Fibroblast of skin of right biceps (primary cell): ENCODE measurements around the gene STX1B.
"Not testable (repeated sequence)": the region's sequence is repeated elsewhere in the genome, so short reads cannot be mapped to it uniquely, and the experiment has no call there.

Experiments
- DNase-seq: peaks from one replicate; pipeline ENCODE4 v3.0.0-alpha.2; 2013

Gene STX1B

DNA sequence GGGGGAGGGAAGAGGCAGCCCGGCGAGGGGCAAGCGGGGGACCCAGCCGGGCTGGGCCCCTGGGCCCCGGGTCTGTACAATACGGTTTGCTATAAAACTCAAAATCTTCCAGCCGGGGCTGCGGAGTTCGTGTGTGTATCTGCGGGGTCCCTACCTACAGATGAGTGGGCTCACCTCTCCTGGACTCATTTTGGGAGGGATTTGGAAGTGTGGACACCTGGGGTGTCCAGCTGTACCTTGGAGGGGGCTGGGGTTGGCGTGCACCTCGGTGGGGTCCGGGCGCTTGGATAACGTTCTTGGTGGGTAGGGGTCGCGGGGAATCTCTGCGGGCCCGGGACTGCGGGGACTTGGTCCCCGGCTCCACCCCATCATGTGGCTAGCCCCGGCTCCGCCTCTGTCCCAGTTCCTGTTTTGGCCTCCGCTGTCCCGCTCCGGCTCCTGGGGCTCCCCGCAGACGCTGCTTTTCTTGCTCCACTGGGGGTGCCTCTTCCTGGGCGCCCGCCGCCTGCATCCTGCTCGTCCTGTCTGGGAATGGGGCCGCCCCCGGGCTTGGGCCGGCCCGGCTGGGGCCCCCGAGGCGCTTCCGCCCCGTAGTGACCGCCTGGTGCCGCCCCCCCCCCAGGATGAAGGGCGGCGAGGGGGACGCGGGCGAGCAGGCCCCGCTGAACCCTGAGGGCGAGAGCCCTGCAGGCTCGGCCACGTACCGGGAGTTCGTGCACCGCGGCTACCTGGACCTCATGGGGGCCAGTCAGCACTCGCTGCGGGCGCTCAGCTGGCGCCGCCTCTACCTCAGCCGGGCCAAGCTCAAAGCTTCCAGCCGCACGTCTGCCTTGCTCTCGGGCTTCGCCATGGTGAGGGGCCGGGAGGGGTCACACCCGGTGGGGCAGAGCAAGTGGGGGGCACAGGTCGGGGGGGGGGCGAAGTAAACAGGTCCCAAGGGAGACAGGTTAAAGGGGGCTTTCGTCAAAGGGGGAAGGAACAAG lies 61.5 kb downstream of the STX1B start, which contains the start of gene ORAI3:
TSS of gene ORAI3 (plus strand) at position 402 of the 983 bp plus-strand sequence. CDS start at position 624, 222 bp downstream.
- DNase-seq: peak; percentile 53

DNA sequence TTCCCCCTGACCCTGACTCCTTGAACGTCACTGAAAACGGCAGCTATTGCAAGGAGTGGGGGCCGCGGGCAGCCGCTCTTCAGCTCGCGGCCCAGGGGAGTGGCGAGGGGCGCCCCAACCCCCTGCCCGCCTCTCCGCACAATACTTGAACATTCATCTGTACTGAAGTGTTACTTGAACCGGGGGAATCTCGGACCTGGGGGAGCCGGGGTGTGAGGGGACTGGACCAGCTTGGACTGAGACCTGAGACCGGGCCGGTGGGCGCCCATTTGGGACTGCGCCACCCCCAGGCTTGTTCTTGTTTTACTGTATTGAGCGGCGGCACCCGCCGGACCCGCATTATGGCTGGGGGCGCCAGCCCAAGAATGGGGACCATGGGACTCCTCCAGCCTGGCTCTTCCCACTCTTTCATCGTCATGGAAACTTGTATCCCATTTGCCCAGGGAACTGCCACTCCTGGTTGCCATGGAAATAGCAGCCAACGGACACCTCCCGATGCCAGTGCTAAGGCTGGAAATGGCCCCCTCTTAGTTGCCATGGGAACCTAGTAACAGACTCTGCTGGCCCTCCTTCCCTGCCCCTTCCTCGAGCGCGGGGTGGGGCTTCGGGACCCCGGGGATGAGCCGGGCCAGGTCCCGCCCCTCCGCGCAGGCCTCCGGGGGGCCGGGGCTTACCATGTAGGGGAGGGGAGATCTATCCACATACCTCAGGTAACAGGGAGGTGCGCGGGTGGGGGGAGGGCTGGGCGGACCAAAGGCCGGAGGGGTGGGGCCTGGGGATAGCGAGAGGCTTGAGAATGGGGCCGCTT lies 62.4 kb downstream of the STX1B start:
- DNase-seq: peak; percentile 97

DNA sequence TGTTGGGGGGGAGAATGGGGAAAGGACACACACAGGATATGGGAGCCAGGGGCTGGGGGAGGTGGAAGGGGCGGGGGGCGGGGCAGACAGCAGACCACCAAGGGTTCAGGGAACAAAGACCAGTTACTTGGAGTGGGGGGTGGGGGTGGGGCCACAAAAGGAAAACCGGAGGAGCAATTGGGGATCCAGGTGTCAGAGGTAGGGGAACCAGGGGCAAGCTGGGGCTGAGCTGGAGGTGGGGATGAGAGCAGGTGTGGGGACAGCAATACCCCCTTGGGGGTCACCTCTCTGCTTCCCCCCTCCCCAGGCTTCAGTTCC lies 62.9 kb downstream of the STX1B start:
- DNase-seq: no peak

DNA sequence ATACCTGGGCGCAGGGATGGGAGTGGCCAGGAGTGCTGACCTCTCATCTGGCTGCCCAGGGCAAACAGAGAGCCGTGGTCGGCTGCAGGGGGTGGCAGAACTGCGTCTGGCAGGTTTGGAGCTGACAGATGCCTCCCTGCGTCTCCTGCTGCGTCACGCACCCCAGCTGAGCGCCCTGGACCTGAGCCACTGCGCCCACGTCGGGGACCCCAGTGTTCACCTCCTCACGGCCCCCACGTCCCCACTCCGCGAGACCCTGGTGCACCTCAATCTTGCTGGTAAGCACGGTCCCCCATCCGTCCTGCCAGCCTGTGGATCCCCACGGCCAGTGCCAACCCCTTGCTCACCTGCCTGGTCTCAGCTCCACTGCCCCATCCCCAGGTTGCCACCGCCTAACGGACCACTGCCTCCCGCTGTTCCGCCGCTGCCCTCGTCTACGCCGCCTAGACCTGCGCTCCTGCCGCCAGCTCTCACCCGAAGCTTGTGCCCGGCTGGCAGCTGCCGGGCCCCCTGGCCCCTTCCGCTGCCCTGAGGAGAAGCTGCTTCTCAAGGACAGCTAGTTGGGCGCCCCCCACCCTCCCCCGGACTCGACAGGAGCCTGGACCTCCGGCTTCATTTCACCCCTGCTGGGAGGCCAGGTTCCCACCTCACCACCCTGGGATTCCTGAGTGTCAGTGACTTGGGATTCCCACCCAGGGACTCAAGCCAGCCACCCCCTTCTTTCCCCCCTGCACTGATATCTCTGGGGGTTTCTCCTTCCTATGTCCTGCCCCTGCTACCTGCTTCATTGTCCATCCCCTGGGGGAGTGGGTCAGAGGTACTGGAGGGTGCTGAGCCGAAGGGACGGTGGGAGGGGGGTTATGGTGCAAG lies 63.5 kb downstream of the STX1B start:
- DNase-seq: no peak

DNA sequence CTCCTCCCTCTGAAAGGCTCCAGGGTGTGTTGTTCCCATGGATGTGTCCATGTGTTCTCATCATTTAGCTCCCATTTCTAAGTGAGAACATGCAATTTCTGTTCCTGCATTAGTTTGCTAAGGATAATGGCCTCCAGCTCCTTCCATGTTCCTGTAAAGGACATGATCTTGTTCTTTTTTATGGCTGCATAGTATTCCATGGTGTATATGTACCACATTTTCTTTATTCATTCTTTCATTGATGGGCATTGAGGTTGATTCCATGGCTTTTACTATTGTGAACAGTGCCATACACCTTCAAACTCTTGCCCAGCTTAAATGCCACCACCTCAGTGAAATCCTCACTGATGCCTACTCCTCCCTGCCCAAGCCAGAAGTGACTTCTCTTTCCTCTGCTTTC lies 66.1 kb downstream of the STX1B start:
- no peak for DNase-seq

DNA sequence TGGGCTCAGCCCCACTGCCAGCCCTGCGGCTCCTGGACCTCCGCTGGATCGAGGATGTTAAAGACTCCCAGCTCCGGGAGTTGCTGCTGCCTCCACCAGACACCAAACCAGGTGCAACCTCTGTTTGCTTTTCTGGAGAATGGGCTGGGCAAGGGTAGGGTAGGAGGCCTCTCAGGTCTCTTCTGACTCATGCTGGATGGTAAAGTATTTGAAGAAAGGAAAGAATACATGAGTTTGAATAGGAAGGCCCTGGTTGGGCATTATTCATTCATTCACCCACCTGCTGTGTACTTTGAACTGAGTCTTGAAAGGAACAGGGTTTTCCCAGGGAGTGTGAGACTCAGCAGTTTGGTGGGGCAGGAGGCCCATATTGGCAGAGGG lies 68.0 kb downstream of the STX1B start:
- DNase-seq: no peak

DNA sequence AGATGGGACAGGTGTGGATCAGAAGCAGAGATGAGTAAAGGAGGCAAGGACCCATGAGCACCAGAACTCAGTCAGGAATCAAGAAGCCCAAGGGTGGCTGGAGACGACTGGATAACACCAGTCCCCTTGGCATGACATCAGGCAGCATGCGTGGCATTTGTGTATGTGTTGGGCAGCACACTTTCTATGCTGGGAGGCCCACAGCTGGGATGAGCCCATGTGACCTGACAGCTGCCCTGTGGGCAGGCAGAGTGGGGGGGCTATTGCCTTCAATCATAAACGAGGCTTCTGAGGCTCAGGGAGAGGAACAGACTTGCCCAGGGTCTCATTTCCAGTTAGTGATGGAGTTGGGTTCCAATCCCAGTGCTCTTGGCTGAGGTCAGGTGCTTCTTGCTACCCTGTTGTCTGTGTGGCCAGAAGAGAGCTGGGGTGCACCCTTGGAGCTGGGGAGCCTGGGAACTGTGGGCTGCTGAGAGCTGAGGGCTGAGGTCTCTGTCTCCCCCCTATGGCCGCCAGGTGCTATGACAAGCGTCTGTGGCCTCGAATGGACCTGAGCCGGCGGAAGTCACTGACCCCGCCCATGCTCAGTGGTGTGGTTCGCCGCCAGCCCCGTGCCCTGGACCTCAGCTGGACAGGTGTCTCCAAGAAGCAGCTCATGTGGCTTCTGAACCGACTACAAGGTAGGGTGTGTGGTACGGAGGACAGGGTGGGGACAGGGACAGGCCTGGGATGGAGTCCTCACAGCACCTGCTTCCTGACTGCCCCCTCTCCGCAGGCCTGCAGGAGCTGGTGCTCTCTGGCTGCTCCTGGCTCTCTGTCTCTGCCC lies 68.6 kb downstream of the STX1B start:
- DNase-seq: peak; percentile 59

DNA sequence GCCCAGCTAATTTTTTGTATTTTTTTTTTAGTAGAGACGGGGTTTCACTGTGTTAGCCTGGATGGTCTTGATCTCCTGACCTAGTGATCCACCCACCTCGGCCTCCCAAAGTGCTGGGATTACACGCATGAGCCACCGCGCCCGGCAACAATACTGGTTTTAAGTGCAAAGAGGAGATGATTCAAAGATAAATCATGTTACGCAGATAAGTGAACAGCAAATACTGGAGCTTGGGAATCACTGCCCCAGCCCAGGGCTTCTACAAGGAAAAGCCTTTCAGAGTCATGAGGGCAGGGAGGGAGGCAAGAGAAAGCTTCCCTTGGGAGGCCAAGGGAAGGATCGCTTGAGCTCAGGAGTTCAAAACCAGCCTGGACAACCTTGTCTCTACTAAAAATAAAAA lies 70.9 kb downstream of the STX1B start:
- DNase-seq: not testable (repeated sequence)
